ENCODE data around the gene RALGPS1.

Gene RALGPS1

DNA sequence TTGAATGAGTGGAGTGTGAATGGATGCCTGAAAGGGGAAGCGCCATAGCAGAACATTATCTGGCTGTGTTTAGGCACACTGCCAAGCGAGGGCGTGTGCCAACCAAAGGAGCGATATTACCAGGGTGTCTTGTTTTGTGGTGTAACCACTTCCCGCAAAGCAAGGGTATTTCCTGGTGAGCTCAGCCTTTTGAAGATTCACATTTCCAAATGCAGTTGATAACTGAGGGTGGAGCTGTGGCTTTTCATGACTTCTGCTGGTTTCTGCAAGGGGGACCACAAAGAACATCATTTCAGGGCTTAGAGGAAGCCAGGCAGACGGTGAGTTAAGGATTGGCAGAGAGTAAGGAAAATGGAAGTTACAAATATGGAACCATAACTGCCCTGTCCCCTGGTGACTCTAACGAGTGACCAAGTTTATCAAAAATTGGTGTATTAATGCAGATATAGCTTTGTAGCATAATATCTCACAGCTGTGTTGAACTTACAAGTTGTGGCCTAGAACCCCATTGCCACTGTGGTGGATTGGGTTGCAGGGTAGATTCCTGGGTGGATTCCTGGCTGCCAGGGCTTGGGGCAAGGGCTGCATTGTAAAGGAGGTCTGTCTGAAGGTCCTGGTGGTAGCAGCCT lies 71.4 kb downstream of the RALGPS1 start:
- H3K9ac ChIP-seq (ENCODE audit: low read length), result no peak overlapping the region
- H3K4me1 ChIP-seq (ENCODE audit: control insufficient read depth, insufficient read depth, low read length), result peaks cover 7% of the 10 kb centered on the region
- no peak overlapping the region for H3K27ac ChIP-seq (ENCODE audit: low read depth, low read length)

DNA sequence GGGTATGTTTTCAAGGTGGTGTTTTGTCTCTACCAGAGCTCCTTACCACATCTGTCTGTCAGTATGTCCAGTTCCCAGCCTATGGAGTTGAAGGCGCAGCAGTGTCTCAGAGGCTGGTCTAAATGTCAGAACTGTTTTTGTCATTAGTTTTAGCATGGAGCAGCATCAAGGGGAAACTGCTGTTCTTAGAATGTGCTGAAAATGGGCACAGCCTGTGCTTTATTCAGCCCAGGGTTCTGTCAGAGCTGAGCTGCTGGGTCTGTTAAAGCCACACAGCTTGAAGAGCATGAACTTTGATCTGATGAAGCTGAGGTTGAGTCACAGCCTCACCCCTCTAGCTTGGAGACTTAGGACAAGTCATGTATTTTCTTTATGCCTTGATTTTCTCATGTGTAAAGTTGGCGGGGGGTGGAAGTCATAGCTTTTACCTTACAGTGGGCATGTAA lies 71.9 kb downstream of the RALGPS1 start:
- Histone ChIP-seq H3K27ac (ENCODE audit: low read depth, low read length) (no peak overlapping the region), H3K9ac (ENCODE audit: low read length) (no peak overlapping the region), H3K27me3 (ENCODE audit: control insufficient read depth, insufficient read depth, low read length) (no peaks in the 10 kb centered on the region), H3K36me3 (ENCODE audit: control insufficient read depth, insufficient read depth, low read length) (no peaks in the 10 kb centered on the region), H3K4me1 (ENCODE audit: control insufficient read depth, insufficient read depth, low read length) (peaks cover 7% of the 10 kb centered on the region), H3K4me3 (ENCODE audit: low read length) (no peak overlapping the region)

More for the DNA sequence above, 71.4 kb downstream of the RALGPS1 start:
- Histone ChIP-seq H3K4me3 (ENCODE audit: low read length) (no peak overlapping the region), H3K36me3 (ENCODE audit: control insufficient read depth, insufficient read depth, low read length) (no peaks in the 10 kb centered on the region), H3K27me3 (ENCODE audit: control insufficient read depth, insufficient read depth, low read length) (no peaks in the 10 kb centered on the region)

DNA sequence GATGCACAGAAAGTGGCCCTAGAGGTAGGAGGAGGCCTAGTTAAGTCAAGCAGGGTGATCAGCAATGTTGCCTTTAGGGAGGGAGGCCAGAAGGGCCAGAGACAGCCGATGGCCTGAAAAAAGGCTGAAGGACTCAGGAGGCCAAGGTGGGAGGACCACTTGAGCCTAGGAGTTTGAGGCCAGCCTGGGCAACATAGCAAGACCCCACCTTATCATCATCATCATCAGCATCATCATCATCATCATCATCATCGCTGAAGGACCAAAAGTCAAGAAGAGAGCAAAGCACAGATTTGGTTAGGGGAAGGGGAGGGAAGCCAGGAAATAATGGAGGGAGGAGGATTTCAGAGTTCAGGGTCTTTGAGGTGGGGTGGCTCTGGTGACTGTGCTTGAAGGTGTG lies 74.3 kb downstream of the RALGPS1 start:
- H3K4me3 ChIP-seq (ENCODE audit: low read length), result no peak overlapping the region
- no peaks in the 10 kb centered on the region for H3K36me3 ChIP-seq (ENCODE audit: control insufficient read depth, insufficient read depth, low read length)
- H3K4me1 ChIP-seq (ENCODE audit: control insufficient read depth, insufficient read depth, low read length), result peaks cover 7% of the 10 kb centered on the region
- no peak overlapping the region for H3K27ac ChIP-seq (ENCODE audit: low read depth, low read length)
- no peaks in the 10 kb centered on the region for H3K27me3 ChIP-seq (ENCODE audit: control insufficient read depth, insufficient read depth, low read length)
- H3K9ac ChIP-seq (ENCODE audit: low read length), result no peak overlapping the region

DNA sequence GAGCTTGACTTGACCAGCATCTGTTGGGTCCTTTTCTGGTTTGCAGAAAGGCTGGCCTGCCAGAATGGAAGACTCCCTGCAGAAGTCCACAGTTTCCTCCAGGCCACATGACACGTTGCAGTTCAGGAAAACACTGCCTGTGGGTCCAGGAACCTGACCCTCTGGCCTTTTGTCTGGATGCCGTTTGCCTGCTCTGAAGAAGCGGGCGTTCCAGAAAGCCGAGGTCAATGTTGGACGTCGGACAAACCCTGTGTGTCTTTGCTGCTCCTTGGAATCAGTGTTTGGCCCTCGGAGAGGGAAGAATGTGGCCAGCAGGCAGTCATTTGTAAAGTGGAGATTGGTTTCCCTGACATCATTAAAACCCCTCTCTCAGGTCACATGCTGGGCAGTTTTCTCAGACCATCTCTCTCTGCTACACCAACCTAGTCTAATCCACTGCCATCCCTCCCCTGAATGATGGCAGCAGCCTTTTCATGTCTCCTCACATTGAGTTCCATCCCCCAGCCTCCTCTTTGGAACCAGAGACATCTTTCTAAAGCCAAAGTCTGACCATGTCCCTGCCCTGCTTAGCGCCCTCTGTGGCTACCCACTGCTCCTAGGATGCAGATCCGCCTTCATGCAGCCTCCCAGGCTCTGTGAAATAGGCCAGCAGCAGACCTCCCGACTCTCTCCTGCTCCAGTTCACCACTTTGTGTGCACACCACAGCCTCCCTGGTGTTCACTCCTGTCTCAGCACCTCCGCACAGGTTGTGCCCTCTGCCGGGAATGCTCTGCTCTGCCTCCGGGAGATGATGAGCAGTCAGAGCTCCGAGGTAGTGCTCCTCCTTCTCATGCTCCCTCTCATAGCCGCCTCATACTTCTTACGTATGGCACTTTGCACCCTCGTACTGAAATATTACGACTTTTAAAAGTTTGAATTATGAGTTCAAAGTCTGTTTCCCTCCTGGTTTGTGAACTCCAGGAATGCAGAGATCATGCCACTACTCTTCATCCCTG lies 75.6 kb downstream of the RALGPS1 start:
- Histone ChIP-seq H3K4me3 (ENCODE audit: low read length) (no peak overlapping the region), H3K27me3 (ENCODE audit: control insufficient read depth, insufficient read depth, low read length) (no peaks in the 10 kb centered on the region), H3K36me3 (ENCODE audit: control insufficient read depth, insufficient read depth, low read length) (no peaks in the 10 kb centered on the region), H3K27ac (ENCODE audit: low read depth, low read length) (peak overlapping the region; percentile 55), H3K9ac (ENCODE audit: low read length) (no peak overlapping the region), H3K4me1 (ENCODE audit: control insufficient read depth, insufficient read depth, low read length) (peaks cover 5% of the 10 kb centered on the region)

DNA sequence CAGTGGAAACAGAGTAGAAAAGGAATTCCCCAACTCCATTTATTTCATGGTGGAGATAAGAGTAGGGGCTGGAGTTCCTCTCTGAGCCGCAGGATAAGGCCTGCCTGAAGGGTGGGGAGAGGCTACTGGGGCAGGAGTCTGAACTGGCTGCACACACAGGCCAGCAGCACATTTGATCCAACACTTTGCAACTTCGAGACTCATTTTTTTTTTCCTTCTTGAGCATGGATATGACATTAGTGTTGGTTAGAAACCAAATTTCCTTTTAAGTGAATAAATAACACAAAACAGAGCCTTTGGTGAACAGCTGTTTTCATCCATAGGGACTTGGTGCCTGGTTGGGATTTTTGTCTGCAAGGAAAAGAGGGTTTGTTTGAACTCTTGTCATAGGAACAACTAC lies 76.6 kb downstream of the RALGPS1 start:
- H3K27me3 ChIP-seq (ENCODE audit: control insufficient read depth, insufficient read depth, low read length), result no peaks in the 10 kb centered on the region
- peaks cover 5% of the 10 kb centered on the region for H3K4me1 ChIP-seq (ENCODE audit: control insufficient read depth, insufficient read depth, low read length)
- no peak overlapping the region for H3K4me3 ChIP-seq (ENCODE audit: low read length)
- H3K27ac ChIP-seq (ENCODE audit: low read depth, low read length), result no peak overlapping the region
- no peaks in the 10 kb centered on the region for H3K36me3 ChIP-seq (ENCODE audit: control insufficient read depth, insufficient read depth, low read length)
- H3K9ac ChIP-seq (ENCODE audit: low read length), result no peak overlapping the region

DNA sequence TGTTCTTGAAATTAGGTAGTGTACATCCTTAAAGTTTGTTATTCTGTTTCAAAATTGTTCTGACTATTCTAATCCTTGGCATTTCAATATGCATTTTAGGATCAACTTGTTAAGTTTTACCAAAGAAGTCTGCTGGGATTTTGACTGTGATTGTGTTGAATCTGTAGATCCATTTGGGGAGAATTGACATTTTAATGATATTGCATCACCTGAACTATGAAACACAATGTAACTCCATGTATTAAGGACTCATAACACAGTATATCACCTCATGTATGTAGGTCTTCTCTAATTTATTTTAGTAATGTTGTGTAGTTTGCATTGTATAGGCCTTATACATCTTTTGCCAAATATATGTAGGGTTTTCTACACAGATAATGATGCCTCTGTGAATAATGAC lies 77.8 kb downstream of the RALGPS1 start:
- no peak overlapping the region for H3K9ac ChIP-seq (ENCODE audit: low read length)
- no peak overlapping the region for H3K4me3 ChIP-seq (ENCODE audit: low read length)
- no peak overlapping the region for H3K27ac ChIP-seq (ENCODE audit: low read depth, low read length)
- peaks cover 5% of the 10 kb centered on the region for H3K4me1 ChIP-seq (ENCODE audit: control insufficient read depth, insufficient read depth, low read length)
- H3K27me3 ChIP-seq (ENCODE audit: control insufficient read depth, insufficient read depth, low read length), result no peaks in the 10 kb centered on the region
- H3K36me3 ChIP-seq (ENCODE audit: control insufficient read depth, insufficient read depth, low read length), result no peaks in the 10 kb centered on the region

DNA sequence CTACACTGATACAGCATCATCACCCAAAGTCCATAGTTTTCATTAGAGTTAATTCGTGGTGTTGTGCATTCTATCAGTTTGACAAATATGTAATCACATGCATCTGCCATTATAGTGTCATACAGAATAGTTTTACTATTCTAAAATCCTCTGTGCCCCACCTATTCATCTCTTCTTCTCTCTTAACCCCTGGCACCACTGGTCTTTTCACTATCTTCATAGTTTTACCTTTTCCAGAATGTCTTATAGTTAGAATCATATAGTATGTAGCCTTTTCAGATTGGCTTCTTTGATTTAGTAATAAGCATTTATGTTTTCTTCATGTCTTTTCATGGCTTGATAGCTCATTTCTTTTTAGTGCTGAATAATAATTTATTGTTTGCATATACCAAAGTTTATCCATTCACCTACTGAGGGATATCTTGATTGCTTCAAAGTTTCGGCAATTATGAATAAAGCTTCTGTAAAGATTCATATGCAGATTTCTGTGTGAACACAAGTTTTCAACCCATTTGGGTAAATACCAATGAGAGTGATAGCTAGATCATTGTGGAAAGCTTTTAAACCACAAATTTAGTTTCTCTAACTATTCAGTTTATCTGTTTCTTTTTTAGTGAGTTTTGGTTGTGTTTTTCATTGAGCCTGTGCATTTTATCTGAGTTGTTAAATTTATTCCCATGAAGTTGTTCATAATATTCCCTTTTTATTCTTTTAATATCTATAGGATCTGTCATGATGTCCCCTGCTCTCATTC lies 84.9 kb downstream of the RALGPS1 start:
- no peaks in the 10 kb centered on the region for H3K27me3 ChIP-seq (ENCODE audit: control insufficient read depth, insufficient read depth, low read length)
- no peak overlapping the region for H3K4me3 ChIP-seq (ENCODE audit: low read length)
- no peak overlapping the region for H3K27ac ChIP-seq (ENCODE audit: low read depth, low read length)

DNA sequence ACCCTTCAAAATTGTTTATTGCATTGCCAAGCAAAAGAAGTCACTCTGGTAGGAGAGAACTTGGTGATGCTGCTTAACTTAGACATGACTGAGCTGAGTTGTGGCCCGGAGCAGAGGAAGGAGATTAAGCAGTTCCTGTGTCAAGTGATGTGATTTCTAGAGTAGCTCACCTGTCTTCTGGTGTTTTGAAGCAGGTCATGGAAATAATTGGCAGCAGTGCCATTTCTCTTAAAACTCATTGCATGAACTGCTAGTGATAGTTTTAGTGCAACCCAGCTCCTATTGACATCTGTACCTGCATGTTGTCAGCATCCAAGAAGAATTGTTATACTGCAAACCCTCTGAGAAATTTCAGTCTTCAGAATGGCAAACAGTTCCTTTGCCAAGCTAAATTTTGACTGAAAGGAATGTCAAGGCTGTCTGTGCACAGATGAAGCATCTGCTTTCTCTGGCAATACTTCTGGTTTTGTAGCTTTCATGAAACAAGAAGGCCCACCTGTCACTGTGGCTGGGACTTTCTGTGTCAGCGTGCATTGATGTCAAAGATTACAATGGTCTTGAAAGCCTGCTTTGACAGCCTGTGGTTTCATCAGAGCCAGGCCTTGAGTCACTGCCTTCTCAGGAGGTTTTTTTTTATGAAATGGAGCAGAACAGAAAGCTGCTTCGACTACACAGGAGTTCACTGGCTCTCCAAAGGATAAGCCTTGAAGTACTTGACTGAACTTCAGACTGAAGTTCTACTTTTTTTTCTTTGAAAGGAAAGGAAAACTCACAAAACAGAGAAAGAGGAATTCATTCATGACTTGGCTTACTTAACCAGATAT lies 90.6 kb downstream of the RALGPS1 start:
- Histone ChIP-seq H3K36me3 (ENCODE audit: control insufficient read depth, insufficient read depth, low read length) (no peaks in the 10 kb centered on the region), H3K9ac (ENCODE audit: low read length) (no peak overlapping the region), H3K4me1 (ENCODE audit: control insufficient read depth, insufficient read depth, low read length) (peaks cover 6% of the 10 kb centered on the region), H3K4me3 (ENCODE audit: low read length) (no peak overlapping the region), H3K27me3 (ENCODE audit: control insufficient read depth, insufficient read depth, low read length) (no peaks in the 10 kb centered on the region), H3K27ac (ENCODE audit: low read depth, low read length) (peak overlapping the region; percentile 23)

More for the DNA sequence above, 84.9 kb downstream of the RALGPS1 start:
- no peak overlapping the region for H3K9ac ChIP-seq (ENCODE audit: low read length)
- H3K4me1 ChIP-seq (ENCODE audit: control insufficient read depth, insufficient read depth, low read length), result no peaks in the 10 kb centered on the region
- no peaks in the 10 kb centered on the region for H3K36me3 ChIP-seq (ENCODE audit: control insufficient read depth, insufficient read depth, low read length)

DNA sequence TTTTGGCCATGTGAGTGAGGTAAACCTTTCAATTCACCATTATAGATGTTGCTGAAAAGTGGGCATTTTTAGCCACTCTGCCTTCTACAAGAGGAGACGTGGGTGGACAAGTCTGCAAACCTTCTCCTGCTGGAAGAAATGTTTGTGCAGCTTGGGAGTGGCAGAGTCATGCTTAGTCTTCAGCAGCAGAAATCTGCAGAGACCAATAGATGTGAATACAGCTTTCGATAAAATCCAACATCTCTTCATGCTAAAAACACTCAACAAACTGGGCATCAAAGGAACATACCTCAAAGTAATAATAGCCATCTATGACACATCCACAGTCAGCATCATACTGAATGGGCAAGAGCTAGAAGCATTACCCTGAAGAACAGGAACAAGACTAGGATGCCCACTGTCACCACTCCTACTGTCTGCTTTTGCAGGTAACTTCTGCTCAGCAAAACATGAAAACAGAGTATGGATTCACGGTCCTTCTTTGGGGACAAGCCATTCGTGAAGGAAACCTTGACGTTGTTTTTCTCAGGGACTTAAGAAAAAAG lies 91.3 kb downstream of the RALGPS1 start:
- Histone ChIP-seq H3K4me3 (ENCODE audit: low read length) (no peak overlapping the region), H3K27ac (ENCODE audit: low read depth, low read length) (peak overlapping the region; percentile 23), H3K36me3 (ENCODE audit: control insufficient read depth, insufficient read depth, low read length) (no peaks in the 10 kb centered on the region), H3K9ac (ENCODE audit: low read length) (no peak overlapping the region), H3K27me3 (ENCODE audit: control insufficient read depth, insufficient read depth, low read length) (no peaks in the 10 kb centered on the region), H3K4me1 (ENCODE audit: control insufficient read depth, insufficient read depth, low read length) (peaks cover 6% of the 10 kb centered on the region)

DNA sequence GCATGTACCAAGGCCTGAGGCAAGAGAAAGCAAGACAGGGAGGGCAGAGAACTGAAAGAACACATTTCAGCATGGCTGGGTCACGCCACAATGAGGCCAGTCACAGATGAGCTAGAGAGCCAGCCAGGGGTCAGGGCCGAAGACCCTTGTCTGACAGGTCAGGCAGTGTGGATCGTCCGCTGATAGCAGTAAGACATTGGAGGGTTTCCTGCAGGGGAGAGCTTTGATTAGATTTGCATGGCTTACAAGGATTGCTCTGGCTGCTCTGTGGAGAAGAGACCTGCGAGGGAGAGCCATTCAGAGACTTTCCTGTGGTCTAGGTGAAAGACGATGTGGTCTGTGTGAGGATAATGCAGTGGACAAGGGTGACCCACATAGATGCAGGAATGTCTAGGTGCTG lies 93.1 kb downstream of the RALGPS1 start:
- Histone ChIP-seq H3K27me3 (ENCODE audit: control insufficient read depth, insufficient read depth, low read length) (no peaks in the 10 kb centered on the region), H3K27ac (ENCODE audit: low read depth, low read length) (no peak overlapping the region), H3K9ac (ENCODE audit: low read length) (no peak overlapping the region), H3K36me3 (ENCODE audit: control insufficient read depth, insufficient read depth, low read length) (no peaks in the 10 kb centered on the region), H3K4me1 (ENCODE audit: control insufficient read depth, insufficient read depth, low read length) (peaks cover 12% of the 10 kb centered on the region), H3K4me3 (ENCODE audit: low read length) (no peak overlapping the region)

DNA sequence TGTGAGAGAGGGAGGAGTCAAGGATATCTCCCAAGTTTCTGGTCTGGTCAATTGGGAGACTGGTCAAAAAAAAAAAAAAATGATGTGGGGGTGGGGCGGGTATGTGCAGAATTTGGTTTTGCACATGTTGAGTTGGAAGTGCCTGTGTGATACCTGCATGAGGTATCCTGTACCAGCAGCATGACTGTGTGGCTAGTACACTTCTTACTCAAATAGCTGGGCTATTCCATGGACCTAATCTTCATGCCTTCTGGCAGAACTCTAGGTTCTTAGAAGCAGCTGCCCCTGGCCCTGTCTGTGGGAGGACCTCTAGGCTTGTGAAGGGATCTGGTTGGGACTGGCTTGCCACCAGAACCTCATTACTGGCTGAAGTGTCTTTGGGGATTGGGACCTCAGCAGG lies 93.5 kb downstream of the RALGPS1 start:
- Histone ChIP-seq H3K9ac (ENCODE audit: low read length) (no peak overlapping the region), H3K27ac (ENCODE audit: low read depth, low read length) (no peak overlapping the region), H3K36me3 (ENCODE audit: control insufficient read depth, insufficient read depth, low read length) (no peaks in the 10 kb centered on the region), H3K4me1 (ENCODE audit: control insufficient read depth, insufficient read depth, low read length) (peaks cover 12% of the 10 kb centered on the region), H3K27me3 (ENCODE audit: control insufficient read depth, insufficient read depth, low read length) (no peaks in the 10 kb centered on the region), H3K4me3 (ENCODE audit: low read length) (no peak overlapping the region)
